HepG2 (cell line): Measurements from ENCODE around the gene CAB39. TPM values are rescaled to one million over a fixed set of nuclear protein-coding genes. Genes with fewer than 3 reads are reported as not detected.

Source experiments
- ATAC-seq: fragments of 200-7000 bp; cut with Tn5 transposase; 3 replicates; pipeline ENCODE4 v1.9.1; 2020; ENCODE audit warnings: mild to moderate bottlenecking, moderate library complexity
- BruUV-seq: library from RNA; stranded (reverse); fragments of 400-500 nt; replicated peaks from 2 replicates; lab custom pipeline; 2021; lab: Mats Ljungman, UMichigan
- CTCF ChIA-PET: fragments of 300-600 bp; formaldehyde crosslinking; extraction: SDS; loops from one replicate; lab custom pipeline; 2021; ENCODE audit warnings: low total read pairs, inconsistent platforms, low intra/inter-chr PET ratio; lab: Yijun Ruan, JAX
- POLR2A ChIA-PET: fragments of 350-600 bp; sonication (Branson Sonifier 250); formaldehyde crosslinking; loops from one replicate; lab custom pipeline; 2020; ENCODE audit warnings: antibody characterized with exemption, inconsistent platforms; lab: Yijun Ruan, JAX
- DNase-seq: peaks from one replicate; pipeline ENCODE4 v3.0.0-alpha.2; 2015; ENCODE audit warnings: low spot score
- FAIRE-seq: peaks from 3 replicates; lab custom pipeline; 2011; peaks lifted over from hg19 to GRCh38; lab: Jason Lieb, UNC
- H2AFZ ChIP-seq: one replicate; pipeline ENCODE4 v1.6.1; 2011; ENCODE audit warnings: low read length, inconsistent platforms
- H3K27ac ChIP-seq: fragments of 300-600 bp; 3 replicates; pipeline ENCODE4 v1.8.0; 2011; ENCODE audit warnings: mixed run types, mild to moderate bottlenecking, mixed read lengths, low read length, inconsistent platforms; ENCODE audit not compliant: insufficient read depth; ENCODE audit errors: extremely low read length
- H3K27me3 ChIP-seq, 2 experiments: fragments of 200-600 bp in 1 of 2; 2 replicates in 1 of 2; 3 replicates in 1 of 2; pipeline versions ENCODE4 v1.6.0 to v1.8.0; 2011; ENCODE audit warnings: low read length in 2 of 2, mild to moderate bottlenecking in 2 of 2, moderate library complexity in 2 of 2, inconsistent platforms in 1 of 2; ENCODE audit not compliant: insufficient read depth in 2 of 2, control insufficient read depth in 1 of 2
- H3K36me3 ChIP-seq, 2 experiments: fragments of 200-600 bp in 1 of 2; replicated peaks in 1 of 2; 2 replicates in 1 of 2; 3 replicates in 1 of 2; pipeline versions ENCODE4 v1.5.1 to v1.8.0; 2011; ENCODE audit warnings: low read length in 2 of 2, inconsistent platforms in 1 of 2; ENCODE audit not compliant: insufficient read depth in 2 of 2, control insufficient read depth in 1 of 2
- H3K4me1 ChIP-seq: 2 replicates; pipeline ENCODE4 v1.5.1; 2012; ENCODE audit warnings: low read length, inconsistent platforms; ENCODE audit not compliant: insufficient read depth
- H3K4me2 ChIP-seq: 2 replicates; pipeline ENCODE4 v1.6.0; 2011; ENCODE audit warnings: low read depth, low read length, inconsistent platforms
- H3K4me3 ChIP-seq, 3 experiments: fragments of 200-600 bp in 1 of 3; sonication (generic), shearing (Covaris generic) in 1 of 3; replicated peaks in 1 of 3; 2 replicates each; pipeline ENCODE4 v1.5.1; 2011 to 2016; ENCODE audit warnings: low read length in 3 of 3, inconsistent platforms in 2 of 3, low read depth in 2 of 3, mild to moderate bottlenecking in 2 of 3, control low read depth in 1 of 3, mixed read lengths in 1 of 3; ENCODE audit not compliant: insufficient read depth in 1 of 3
- H3K79me2 ChIP-seq: one replicate; pipeline ENCODE4 v1.6.1; 2011; ENCODE audit warnings: low read length, inconsistent platforms; ENCODE audit not compliant: insufficient read depth
- H3K9ac ChIP-seq: 2 replicates; pipeline ENCODE4 v1.6.0; 2011; ENCODE audit warnings: mild to moderate bottlenecking, low read depth, low read length, inconsistent platforms; ENCODE audit not compliant: insufficient read depth
- H3K9me3 ChIP-seq: 2 replicates; pipeline ENCODE4 v1.5.1; 2012; ENCODE audit warnings: mild to moderate bottlenecking, low read length
- H4K20me1 ChIP-seq: 2 replicates; pipeline ENCODE4 v1.6.0; 2011; ENCODE audit warnings: inconsistent platforms, mild to moderate bottlenecking, low read length, moderate library complexity; ENCODE audit not compliant: insufficient read depth
- HOXA3 ChIP-seq: sonication (generic); formaldehyde crosslinking; IDR thresholded peaks from 2 replicates; pipeline ENCODE4 v1.5.0; 2020; ENCODE audit warnings: missing genetic modification reagents
- KAT7 ChIP-seq: IDR thresholded peaks from 2 replicates; pipeline ENCODE4 v1.6.1; 2018; ENCODE audit warnings: borderline replicate concordance, missing compliant biosample characterization
- MED13 ChIP-seq: sonication (generic); formaldehyde crosslinking; IDR thresholded peaks from 2 replicates; pipeline ENCODE4 v1.5.0; 2020; ENCODE audit warnings: missing genetic modification reagents
- NR1H2 ChIP-seq: sonication (generic); formaldehyde crosslinking; IDR thresholded peaks from 2 replicates; pipeline ENCODE4 v1.8.1; 2022; ENCODE audit warnings: low read depth, missing genetic modification reagents, borderline replicate concordance
- RARA ChIP-seq: IDR thresholded peaks from 2 replicates; pipeline ENCODE4 v1.6.1; 2016; ENCODE audit warnings: missing genetic modification reagents, missing compliant biosample characterization
- RELA ChIP-seq: sonication (generic); formaldehyde crosslinking; IDR thresholded peaks from 2 replicates; pipeline ENCODE4 v1.4.0; 2020; ENCODE audit warnings: missing genetic modification reagents
- ZNF234 ChIP-seq: sonication (generic); formaldehyde crosslinking; conservative IDR thresholded peaks from 2 replicates; pipeline ENCODE4 v1.5.1; 2020; ENCODE audit warnings: mild to moderate bottlenecking, missing genetic modification reagents
- ZNF549 ChIP-seq: sonication (generic); formaldehyde crosslinking; IDR thresholded peaks from 2 replicates; pipeline ENCODE4 v1.5.0; 2020; ENCODE audit warnings: missing genetic modification reagents
- ZNF563 ChIP-seq: sonication (generic); formaldehyde crosslinking; IDR thresholded peaks from 2 replicates; pipeline ENCODE4 v1.8.0; 2022; ENCODE audit warnings: mild to moderate bottlenecking, moderate library complexity, missing genetic modification reagents
- WGBS: methylation state at CpG from one replicate; pipeline ENCODE4 v1.1.6; 2017; ENCODE audit warnings: low lambda C conversion rate; 5-methylcytosine and 5-hydroxymethylcytosine counted together
- in situ Hi-C: cut with HindIII; loops from 2 replicates; pipeline ENCODE4 v1.10.0; 2017; ENCODE audit warnings: low pct_unique_long_range_greater_than_20kb; ENCODE audit not compliant: extremely low pct_ligation_motif_present
- intact Hi-C: fragments of 100-400 bp; cut with micrococcal nuclease; formaldehyde crosslinking; loops from one replicate; pipeline ENCODE4 v1.10.0; 2022; ENCODE audit not compliant: unreplicated experiment
- polyA plus RNA-seq, 8 experiments: library from polyadenylated mRNA; depleted of rRNA in 3 of 8; stranded (reverse) in 7 of 8; unstranded in 1 of 8; fragments of >200 nt; fragmentation: Illumina TruSeq in 4 of 8; extraction: Trizol in 4 of 8; gene quantifications; 2 replicates each; pipeline versions ENCODE4 v1.2.1 to v1.2.3, GENCODE V29; 2011 to 2016; ENCODE audit warnings: low read depth in 4 of 8, missing spikeins in 1 of 8, mixed read lengths in 1 of 8; ENCODE audit not compliant: insufficient read depth in 1 of 8
- total RNA-seq, 5 experiments: library from RNA; depleted of rRNA; stranded (reverse); fragments of >200 nt; fragmentation: Illumina TruSeq; extraction: Trizol; gene quantifications; 2 replicates each; pipeline ENCODE4 v1.2.3, GENCODE V29; 2016; ENCODE audit warnings: low read depth in 1 of 5
- TF ChIP-seq, protein P1 (sequence below): fragments of 450-650 bp; IDR thresholded peaks from 2 replicates; pipeline ENCODE4 v1.6.1; 2016
- TF ChIP-seq, protein P2 (sequence below): IDR thresholded peaks from 2 replicates; pipeline ENCODE4 v1.6.1; 2012; ENCODE audit warnings: low read length, improper control_type of control experiment

CAB39 gene
- total and polyA plus RNA-seq, 2 of the 13 experiments (the other 11 are each of a cell fraction or from before 2014, with no cell fraction given), result 19.3 to 45.3 TPM

DNA sequence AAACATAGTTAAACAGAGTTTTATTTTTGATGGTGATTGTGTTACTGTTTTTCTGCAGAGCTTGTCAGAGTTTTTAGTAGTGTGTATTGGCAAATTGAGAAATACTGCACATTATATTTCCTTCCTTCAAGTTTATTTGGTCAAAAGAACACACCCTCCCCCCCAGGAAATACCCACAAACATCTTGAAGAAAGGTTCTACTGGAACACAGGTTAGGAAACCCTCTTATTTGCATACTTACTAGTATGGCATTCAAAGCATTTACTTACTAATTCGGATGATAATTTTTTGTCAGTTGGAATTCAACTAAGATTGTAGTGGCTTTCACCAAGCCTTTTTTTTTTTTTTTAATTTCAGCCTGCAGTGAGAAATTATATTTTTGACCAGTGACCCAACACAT lies 9.1 kb downstream of the CAB39 start:
- no TSS peak for BruUV-seq
- FAIRE-seq (no peak), ATAC-seq (no peak), DNase-seq (no peak)
- Histone ChIP-seq H3K36me3 (peaks cover 3 to 10% of the 10 kb centered on the region in 2 experiments; a peak in 4 of 5 replicates), H3K27ac (no peak overlapping the region), H3K4me3 (no peak overlapping the region), H3K9me3 (no peaks in the 10 kb centered on the region), H2AFZ (no peak overlapping the region), H3K27me3 (no peaks in the 10 kb centered on the region), H3K4me1 (no peaks in the 10 kb centered on the region), H3K9ac (no peak overlapping the region), H3K4me2 (no peak overlapping the region), H4K20me1 (peaks cover 5% of the 10 kb centered on the region), H3K79me2 (peaks cover 55% of the 10 kb centered on the region)
- 91% methylated on average over 1 of the region's 1 CpG for WGBS
- ChIA-PET POLR2A (no interaction called here), CTCF (no interaction called here)
- intact Hi-C loops, result no loop called here
- TF ChIP-seq ZNF549 (CRISPR knock-in tag), result no peak
- no peak for TF ChIP-seq HOXA3 (CRISPR knock-in tag)
- no peak for TF ChIP-seq KAT7 (CRISPR knock-in tag)
- TF ChIP-seq, protein P1, sequence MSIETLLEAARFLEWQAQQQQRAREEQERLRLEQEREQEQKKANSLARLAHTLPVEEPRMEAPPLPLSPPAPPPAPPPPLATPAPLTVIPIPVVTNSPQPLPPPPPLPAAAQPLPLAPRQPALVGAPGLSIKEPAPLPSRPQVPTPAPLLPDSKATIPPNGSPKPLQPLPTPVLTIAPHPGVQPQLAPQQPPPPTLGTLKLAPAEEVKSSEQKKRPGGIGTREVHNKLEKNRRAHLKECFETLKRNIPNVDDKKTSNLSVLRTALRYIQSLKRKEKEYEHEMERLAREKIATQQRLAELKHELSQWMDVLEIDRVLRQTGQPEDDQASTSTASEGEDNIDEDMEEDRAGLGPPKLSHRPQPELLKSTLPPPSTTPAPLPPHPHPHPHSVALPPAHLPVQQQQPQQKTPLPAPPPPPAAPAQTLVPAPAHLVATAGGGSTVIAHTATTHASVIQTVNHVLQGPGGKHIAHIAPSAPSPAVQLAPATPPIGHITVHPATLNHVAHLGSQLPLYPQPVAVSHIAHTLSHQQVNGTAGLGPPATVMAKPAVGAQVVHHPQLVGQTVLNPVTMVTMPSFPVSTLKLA, result no peak
- TF ChIP-seq ZNF234, result no peak
- in situ Hi-C loops, result no loop called here

DNA sequence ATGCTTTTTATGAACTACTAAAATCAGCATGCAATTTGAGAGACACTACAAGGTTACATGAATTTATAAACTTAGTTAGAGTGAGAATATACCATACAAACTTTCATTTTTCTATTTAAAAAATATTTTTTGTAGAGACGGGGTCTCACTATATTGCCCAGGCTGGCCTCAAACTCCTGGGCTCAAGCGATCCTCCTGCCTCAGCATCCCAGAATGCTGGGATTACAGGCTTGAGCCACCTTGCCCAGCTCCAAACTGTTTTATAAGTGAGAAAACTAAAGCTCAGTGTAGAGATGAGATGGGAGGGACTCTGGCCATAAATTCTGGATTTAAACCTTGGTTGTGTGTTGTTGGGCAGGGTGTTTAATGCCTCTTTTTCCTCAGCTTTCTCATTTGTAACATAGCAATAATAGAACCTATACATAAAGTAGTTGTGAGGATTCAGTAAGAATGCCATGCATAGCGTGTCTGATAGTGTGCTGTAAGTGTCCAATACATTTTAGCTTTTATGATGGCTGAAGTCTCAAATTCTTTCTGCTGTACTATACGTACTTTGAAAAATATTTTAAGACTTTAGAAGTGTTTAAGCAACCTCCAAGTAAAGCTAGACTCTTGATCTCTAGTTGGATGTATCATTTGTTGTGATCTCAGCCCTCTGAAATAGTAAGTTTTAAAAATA lies 9.7 kb downstream of the CAB39 start:
- no peak for FAIRE-seq
- Histone ChIP-seq H3K4me2 (no peak overlapping the region), H3K79me2 (peaks cover 49% of the 10 kb centered on the region), H3K27me3 (no peaks in the 10 kb centered on the region), H3K36me3 (peaks cover 3 to 10% of the 10 kb centered on the region in 2 experiments; a peak in 4 of 5 replicates), H3K27ac (no peak overlapping the region), H4K20me1 (peaks cover 5% of the 10 kb centered on the region), H3K4me3 (no peak overlapping the region), H3K4me1 (no peaks in the 10 kb centered on the region), H3K9ac (no peak overlapping the region), H3K9me3 (no peaks in the 10 kb centered on the region), H2AFZ (no peak overlapping the region)
- POLR2A ChIA-PET, result no interaction called here
- CTCF ChIA-PET, result no interaction called here
- in situ Hi-C loops (no loop called here), intact Hi-C loops (no loop called here)
- DNase-seq, result no peak
- no peak for ATAC-seq
- TF ChIP-seq NR1H2 (no peak), RELA (CRISPR knock-in tag) (no peak), RARA (CRISPR knock-in tag) (no peak), ZNF563 (CRISPR knock-in tag) (no peak), MED13 (CRISPR knock-in tag) (no peak)
- TF ChIP-seq, protein P2, sequence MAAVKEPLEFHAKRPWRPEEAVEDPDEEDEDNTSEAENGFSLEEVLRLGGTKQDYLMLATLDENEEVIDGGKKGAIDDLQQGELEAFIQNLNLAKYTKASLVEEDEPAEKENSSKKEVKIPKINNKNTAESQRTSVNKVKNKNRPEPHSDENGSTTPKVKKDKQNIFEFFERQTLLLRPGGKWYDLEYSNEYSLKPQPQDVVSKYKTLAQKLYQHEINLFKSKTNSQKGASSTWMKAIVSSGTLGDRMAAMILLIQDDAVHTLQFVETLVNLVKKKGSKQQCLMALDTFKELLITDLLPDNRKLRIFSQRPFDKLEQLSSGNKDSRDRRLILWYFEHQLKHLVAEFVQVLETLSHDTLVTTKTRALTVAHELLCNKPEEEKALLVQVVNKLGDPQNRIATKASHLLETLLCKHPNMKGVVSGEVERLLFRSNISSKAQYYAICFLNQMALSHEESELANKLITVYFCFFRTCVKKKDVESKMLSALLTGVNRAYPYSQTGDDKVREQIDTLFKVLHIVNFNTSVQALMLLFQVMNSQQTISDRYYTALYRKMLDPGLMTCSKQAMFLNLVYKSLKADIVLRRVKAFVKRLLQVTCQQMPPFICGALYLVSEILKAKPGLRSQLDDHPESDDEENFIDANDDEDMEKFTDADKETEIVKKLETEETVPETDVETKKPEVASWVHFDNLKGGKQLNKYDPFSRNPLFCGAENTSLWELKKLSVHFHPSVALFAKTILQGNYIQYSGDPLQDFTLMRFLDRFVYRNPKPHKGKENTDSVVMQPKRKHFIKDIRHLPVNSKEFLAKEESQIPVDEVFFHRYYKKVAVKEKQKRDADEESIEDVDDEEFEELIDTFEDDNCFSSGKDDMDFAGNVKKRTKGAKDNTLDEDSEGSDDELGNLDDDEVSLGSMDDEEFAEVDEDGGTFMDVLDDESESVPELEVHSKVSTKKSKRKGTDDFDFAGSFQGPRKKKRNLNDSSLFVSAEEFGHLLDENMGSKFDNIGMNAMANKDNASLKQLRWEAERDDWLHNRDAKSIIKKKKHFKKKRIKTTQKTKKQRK, result no peak
- 97% methylated on average over 4 of the region's 4 CpGs for WGBS
- no TSS peak for BruUV-seq
